Common myeloid progenitor, CD34-positive (primary cell): ENCODE results near the gene COG7.

Experiments used
- CTCF ChIA-PET: fragments of 350-600 bp; sonication (Branson Sonifier 250); formaldehyde crosslinking; loops from one replicate; lab custom pipeline; 2021; ENCODE audit warnings: antibody characterized with exemption; lab: Charles Lee
- POLR2A ChIA-PET: fragments of 350-600 bp; sonication (Branson Sonifier 250); formaldehyde crosslinking; loops from one replicate; lab custom pipeline; 2021; ENCODE audit warnings: antibody characterized with exemption; lab: Charles Lee
- DNase-seq, 3 donors: peaks; one replicate each; pipeline versions ENCODE4 v3.0.0 to v3.0.0-alpha.2; 2013
- H3K27ac ChIP-seq, 2 experiments: 1 replicate in 1 of 2; 2 replicates in 1 of 2; pipeline ENCODE4 v1.7.0; 2013; ENCODE audit warnings: inconsistent platforms in 2 of 2, low read length in 2 of 2, mild to moderate bottlenecking in 2 of 2, low read depth in 1 of 2, moderate library complexity in 1 of 2; ENCODE audit not compliant: severe bottlenecking in 2 of 2, insufficient read depth in 1 of 2, poor library complexity in 1 of 2
- H3K27me3 ChIP-seq, 5 experiments: replicated peaks in 2 of 5; 1 replicate in 3 of 5; 2 replicates in 2 of 5; pipeline versions ENCODE4 v1.6.1 to v1.7.0; 2013; ENCODE audit warnings: low read length in 4 of 5, mild to moderate bottlenecking in 2 of 5, moderate library complexity in 2 of 5, inconsistent platforms in 1 of 5; ENCODE audit not compliant: insufficient read depth in 5 of 5, control insufficient read depth in 4 of 5
- H3K36me3 ChIP-seq, 4 experiments: 1 replicate in 2 of 4; 2 replicates in 2 of 4; pipeline versions ENCODE4 v1.6.1 to v1.7.0; 2013; ENCODE audit warnings: low read length in 3 of 4, control low read depth in 1 of 4, mild to moderate bottlenecking in 1 of 4; ENCODE audit not compliant: control insufficient read depth in 4 of 4, insufficient read depth in 4 of 4
- H3K4me1 ChIP-seq, 4 experiments: 1 replicate in 3 of 4; 2 replicates in 1 of 4; pipeline versions ENCODE4 v1.6.1 to v1.7.1; 2013; ENCODE audit warnings: low read length in 3 of 4, mild to moderate bottlenecking in 3 of 4, control low read depth in 1 of 4, inconsistent platforms in 1 of 4, moderate library complexity in 1 of 4; ENCODE audit not compliant: control insufficient read depth in 4 of 4, insufficient read depth in 4 of 4; ENCODE audit errors: control extremely low read depth in 1 of 4
- H3K4me3 ChIP-seq, 7 experiments: 1 replicate in 4 of 7; 2 replicates in 3 of 7; pipeline versions ENCODE4 v1.5.1 to v1.7.0; 2013; ENCODE audit warnings: mild to moderate bottlenecking in 7 of 7, low read length in 6 of 7, moderate library complexity in 6 of 7, inconsistent platforms in 2 of 7, low read depth in 2 of 7, control low read depth in 1 of 7; ENCODE audit not compliant: insufficient read depth in 4 of 7, control insufficient read depth in 1 of 7; ENCODE audit errors: extremely low read depth in 1 of 7
- H3K9me3 ChIP-seq, 5 experiments: 1 replicate in 4 of 5; 2 replicates in 1 of 5; pipeline versions ENCODE4 v1.6.1 to v1.7.1; 2013; ENCODE audit warnings: low read length in 4 of 5, mild to moderate bottlenecking in 2 of 5, inconsistent platforms in 1 of 5, low read depth in 1 of 5, moderate library complexity in 1 of 5; ENCODE audit not compliant: control insufficient read depth in 4 of 5, insufficient read depth in 2 of 5; ENCODE audit errors: control extremely low read depth in 1 of 5
- WGBS: methylation state at CpG from one replicate; pipeline ENCODE4 v1.1.5; 2013; ENCODE audit not compliant: insufficient coverage; 5-methylcytosine and 5-hydroxymethylcytosine counted together

Gene COG7

DNA sequence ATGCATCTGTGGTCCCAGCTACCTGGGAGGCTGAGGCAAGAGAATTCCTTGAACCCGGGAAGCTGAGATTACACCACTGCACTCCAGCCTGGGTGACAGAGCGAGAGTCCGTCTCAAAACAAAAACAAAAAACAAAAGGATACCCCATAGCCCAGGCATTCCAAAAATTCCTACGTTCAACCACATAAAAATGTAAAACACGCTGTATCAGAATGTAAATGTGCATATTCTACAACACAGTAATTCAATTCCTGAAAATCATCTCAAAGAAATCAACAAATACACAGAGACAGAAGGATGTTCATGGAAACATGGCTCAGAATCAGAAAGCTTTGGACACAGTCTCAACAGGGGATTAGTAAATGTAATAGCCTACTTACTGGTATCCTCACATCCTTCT, 33.0 kb downstream of the COG7 start:
- Histone ChIP-seq H3K27me3 (no peaks in the 10 kb centered on the region), H3K4me1 (no peaks in the 10 kb centered on the region), H3K36me3 (peaks cover 3 to 41% (median 31%) of the 10 kb centered on the region in 4 experiments), H3K4me3 (no peak overlapping the region), H3K9me3 (no peaks in the 10 kb centered on the region), H3K27ac (no peak overlapping the region)
- CTCF ChIA-PET: interaction anchor here (1.5 kb wide), 1 partner anchor 14 kb away, joined by 7 read pairs; no protein-coding TSS in a partner anchor
- DNase-seq: no peak
- WGBS: 100% methylated on average over 4 of the region's 5 CpGs
- POLR2A ChIA-PET: no interaction called here

DNA sequence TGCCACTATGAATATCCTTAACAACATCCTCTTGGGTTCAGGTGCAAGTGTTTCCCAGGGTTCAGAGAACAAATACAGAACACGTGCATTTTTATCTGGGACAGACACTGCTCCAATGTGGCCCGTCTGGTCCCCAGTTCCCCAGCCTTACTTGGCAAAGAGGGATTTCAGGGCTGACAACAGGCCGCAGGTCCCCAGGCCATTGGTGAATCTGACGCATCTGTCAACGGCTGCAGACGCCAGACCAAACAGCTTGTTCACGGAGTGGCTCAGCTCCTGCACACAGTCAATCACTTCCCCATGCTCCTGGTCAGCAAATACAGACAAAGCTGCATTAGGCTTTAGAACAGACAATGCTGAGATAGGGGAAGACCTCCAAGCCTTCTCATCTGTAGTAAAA, 36.2 kb downstream of the COG7 start:
- Histone ChIP-seq H3K27me3 (no peaks in the 10 kb centered on the region), H3K4me3 (no peak overlapping the region), H3K27ac (no peak overlapping the region), H3K4me1 (no peaks in the 10 kb centered on the region), H3K36me3 (peaks cover 5 to 55% (median 43%) of the 10 kb centered on the region in 4 experiments), H3K9me3 (no peaks in the 10 kb centered on the region)
- 98% methylated on average over 7 of the region's 7 CpGs for WGBS
- CTCF ChIA-PET: no interaction called here
- POLR2A ChIA-PET: no interaction called here
- DNase-seq: no peak

DNA sequence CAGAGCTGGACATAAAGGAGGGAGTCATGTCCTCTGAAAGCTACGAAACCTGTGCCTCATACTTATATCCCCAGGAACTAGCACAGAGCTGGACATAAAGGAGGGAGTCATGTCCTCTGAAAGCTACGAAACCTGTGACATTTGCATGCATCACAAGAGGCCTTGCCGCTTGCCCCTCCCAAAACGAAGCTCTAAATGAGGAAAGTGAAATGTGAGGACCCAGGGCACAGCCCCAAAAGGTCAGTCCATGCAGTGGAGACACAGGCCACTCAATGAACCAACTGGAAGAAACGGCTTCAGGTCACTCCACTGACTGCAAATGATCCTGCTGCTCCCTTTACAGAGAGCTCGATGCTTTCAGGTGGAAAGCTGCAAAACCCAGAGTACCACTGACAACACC, 38.3 kb downstream of the COG7 start:
- H3K4me3 ChIP-seq: no peak overlapping the region
- CTCF ChIA-PET: interaction anchor here (2.0 kb wide), 1 partner anchor 19 kb away, joined by 7 read pairs; no protein-coding TSS in a partner anchor
- POLR2A ChIA-PET: no interaction called here
- no peaks in the 10 kb centered on the region for H3K27me3 ChIP-seq
- 98% methylated on average over 6 of the region's 6 CpGs for WGBS
- H3K36me3 ChIP-seq: peaks cover 8 to 67% (median 45%) of the 10 kb centered on the region in 4 experiments
- no peaks in the 10 kb centered on the region for H3K9me3 ChIP-seq
- DNase-seq: no peak
- no peaks in the 10 kb centered on the region for H3K4me1 ChIP-seq
- no peak overlapping the region for H3K27ac ChIP-seq

DNA sequence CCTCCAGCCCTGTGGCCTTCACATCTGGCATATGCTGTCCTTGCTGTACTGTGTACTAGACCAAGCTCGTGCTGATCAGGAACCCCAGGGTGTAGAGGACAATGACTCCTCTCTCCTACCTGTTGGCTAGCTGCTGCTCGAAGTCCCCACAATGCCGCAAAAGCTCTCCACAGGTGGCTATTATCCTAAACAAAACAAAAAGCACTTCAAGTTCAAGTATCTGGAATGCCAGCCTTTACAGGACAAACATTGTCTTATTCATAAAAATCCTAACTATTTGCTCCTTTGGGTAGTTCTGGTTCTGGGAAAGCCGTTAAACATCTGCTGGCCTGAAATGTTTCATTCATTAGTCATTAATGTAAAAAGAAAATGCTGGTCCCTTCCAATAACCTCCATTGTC, 42.8 kb downstream of the COG7 start:
- ChIA-PET POLR2A (no interaction called here), CTCF (no interaction called here)
- H3K4me3 ChIP-seq: no peak overlapping the region
- H3K27me3 ChIP-seq: no peaks in the 10 kb centered on the region
- no peak overlapping the region for H3K27ac ChIP-seq
- H3K36me3 ChIP-seq: peaks cover 10 to 79% (median 48%) of the 10 kb centered on the region in 4 experiments
- WGBS: 91% methylated on average over 1 of the region's 4 CpGs
- H3K9me3 ChIP-seq: no peaks in the 10 kb centered on the region
- DNase-seq: no peak
- H3K4me1 ChIP-seq: no peaks in the 10 kb centered on the region

DNA sequence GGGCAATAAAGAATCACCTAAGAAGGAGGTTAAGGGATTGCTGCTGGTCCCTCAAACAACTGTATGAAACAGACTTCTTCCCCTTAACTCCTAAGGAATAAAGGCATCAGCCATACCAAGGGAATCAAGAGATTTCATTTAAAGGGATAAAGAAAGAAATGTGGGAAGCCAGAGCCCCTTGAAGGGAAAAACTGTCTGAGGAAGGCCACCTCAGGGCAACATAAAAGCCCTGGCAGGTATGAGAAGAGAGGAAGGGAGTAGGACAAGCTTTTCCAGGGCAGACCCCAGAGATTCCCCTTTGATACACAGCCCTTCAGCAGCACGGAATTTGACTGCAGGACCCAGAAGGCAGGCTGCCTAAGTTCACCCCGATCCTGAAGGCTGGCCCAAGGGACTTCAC, 43.5 kb downstream of the COG7 start:
- H3K4me3 ChIP-seq: no peak overlapping the region
- H3K36me3 ChIP-seq: peaks cover 8 to 78% (median 45%) of the 10 kb centered on the region in 4 experiments
- no peak for DNase-seq
- CTCF ChIA-PET: no interaction called here
- H3K4me1 ChIP-seq: no peaks in the 10 kb centered on the region
- no peak overlapping the region for H3K27ac ChIP-seq
- POLR2A ChIA-PET: no interaction called here
- 100% methylated on average over 2 of the region's 2 CpGs for WGBS
- no peaks in the 10 kb centered on the region for H3K9me3 ChIP-seq
- no peaks in the 10 kb centered on the region for H3K27me3 ChIP-seq

DNA sequence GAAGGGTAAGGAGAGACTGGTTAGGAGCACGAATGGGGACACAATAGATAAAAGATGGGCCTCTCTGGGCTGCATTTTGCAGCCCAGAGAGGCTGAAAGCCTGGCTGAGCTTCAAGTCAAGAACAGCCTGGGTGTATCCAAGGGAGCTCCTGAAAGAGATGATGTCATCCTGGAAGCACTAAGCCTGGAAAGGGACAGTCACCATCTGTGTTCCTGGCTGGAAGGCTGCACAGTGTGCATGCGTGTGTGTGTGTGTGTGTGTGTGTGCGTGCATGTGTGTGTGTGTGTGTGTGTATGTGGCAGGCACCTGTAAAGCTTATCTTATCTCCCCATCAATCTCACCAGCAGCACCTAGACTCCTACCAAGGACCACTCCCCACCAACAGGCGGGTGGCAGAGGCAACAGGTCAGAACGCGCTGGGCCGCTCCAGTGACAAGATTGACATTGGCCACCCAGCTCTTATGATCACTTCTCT, 44.1 kb downstream of the COG7 start:
- H3K27me3 ChIP-seq: no peaks in the 10 kb centered on the region
- H3K36me3 ChIP-seq: peaks cover 11 to 77% (median 46%) of the 10 kb centered on the region in 4 experiments
- WGBS: 94% methylated on average over 5 of the region's 7 CpGs
- ChIA-PET POLR2A (no interaction called here), CTCF (no interaction called here)
- no peak overlapping the region for H3K4me3 ChIP-seq
- H3K9me3 ChIP-seq: no peaks in the 10 kb centered on the region
- H3K4me1 ChIP-seq: no peaks in the 10 kb centered on the region
- no peak overlapping the region for H3K27ac ChIP-seq
- no peak for DNase-seq

DNA sequence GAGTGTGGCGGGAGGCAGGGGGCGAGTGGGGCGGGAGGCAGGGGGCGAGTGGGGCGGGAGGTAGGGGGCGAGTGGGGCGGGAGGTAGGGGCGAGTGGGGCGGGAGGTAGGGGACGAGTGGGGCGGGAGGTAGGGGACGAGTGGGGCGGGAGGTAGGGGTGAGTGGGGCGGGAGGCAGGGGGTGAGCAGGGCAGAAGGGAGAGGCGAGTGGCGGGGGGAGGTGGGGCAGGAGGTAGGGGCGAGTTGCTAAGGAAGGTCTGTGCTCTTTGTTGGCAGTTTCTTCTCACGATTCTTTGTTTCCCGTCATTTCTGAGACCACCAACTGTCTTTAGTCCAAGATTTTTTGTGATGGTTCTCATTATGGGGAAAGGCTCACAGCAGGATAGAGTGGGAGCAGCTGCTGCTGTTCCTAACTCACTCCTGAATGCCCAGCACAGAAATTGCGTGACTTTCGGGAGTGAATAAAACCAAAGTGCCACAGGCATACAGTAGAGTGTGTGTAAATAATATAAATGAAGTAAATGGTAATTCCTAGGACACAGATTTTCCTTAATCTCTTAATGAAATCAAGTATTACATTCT, 44.7 kb downstream of the COG7 start:
- Histone ChIP-seq H3K27me3 (no peaks in the 10 kb centered on the region), H3K4me1 (no peaks in the 10 kb centered on the region), H3K4me3 (no peak overlapping the region), H3K27ac (no peak overlapping the region), H3K36me3 (peaks cover 12 to 77% (median 47%) of the 10 kb centered on the region in 4 experiments), H3K9me3 (no peaks in the 10 kb centered on the region)
- POLR2A ChIA-PET: no interaction called here
- CTCF ChIA-PET: no interaction called here
- DNase-seq: no peak
- 100% methylated on average over 3 of the region's 21 CpGs for WGBS
